H9 (cell line): ENCODE data around the gene DCUN1D2. TPM values are rescaled to one million over a fixed set of nuclear protein-coding genes. Genes with fewer than 3 reads are reported as not detected.

Source experiments
- DNase-seq: peaks from one replicate; pipeline ENCODE4 v3.0.0-alpha.2; 2017
- H2AFZ ChIP-seq: one replicate; pipeline ENCODE4 v1.6.1; 2013; ENCODE audit warnings: mild to moderate bottlenecking, low read length, control low read depth, moderate library complexity
- H2AK5ac ChIP-seq: 2 replicates; pipeline ENCODE4 v1.6.1; 2013; ENCODE audit warnings: low read length, control low read depth, mixed read lengths; ENCODE audit not compliant: insufficient read length
- H2BK120ac ChIP-seq: one replicate; pipeline ENCODE4 v1.6.1; 2013; ENCODE audit warnings: low read depth, mild to moderate bottlenecking, low read length, control low read depth, inconsistent platforms; ENCODE audit not compliant: poor library complexity, severe bottlenecking
- H2BK12ac ChIP-seq: 2 replicates; pipeline ENCODE4 v1.6.1; 2013; ENCODE audit warnings: low read length, control low read depth, mixed read lengths, low read depth; ENCODE audit not compliant: insufficient read length
- H2BK15ac ChIP-seq: 2 replicates; pipeline ENCODE4 v1.6.1; 2013; ENCODE audit warnings: low read depth, low read length, control low read depth
- H2BK20ac ChIP-seq: one replicate; pipeline ENCODE4 v1.6.1; 2013; ENCODE audit warnings: low read depth, mild to moderate bottlenecking, low read length, control low read depth, inconsistent platforms; ENCODE audit not compliant: poor library complexity, severe bottlenecking
- H2BK5ac ChIP-seq: 2 replicates; pipeline ENCODE4 v1.6.1; 2013; ENCODE audit warnings: low read length, control low read depth, mixed read lengths; ENCODE audit not compliant: insufficient read length
- H3K14ac ChIP-seq: 2 replicates; pipeline ENCODE4 v1.6.1; 2013; ENCODE audit warnings: low read length, control low read depth; ENCODE audit not compliant: insufficient read depth
- H3K18ac ChIP-seq: 2 replicates; pipeline ENCODE4 v1.6.1; 2013; ENCODE audit warnings: low read depth, mild to moderate bottlenecking, mixed read lengths, low read length, control low read depth; ENCODE audit not compliant: insufficient read length
- H3K23ac ChIP-seq: 2 replicates; pipeline ENCODE4 v1.6.1; 2013; ENCODE audit warnings: low read length, control low read depth, mixed read lengths, low read depth; ENCODE audit not compliant: insufficient read length
- H3K23me2 ChIP-seq: 2 replicates; pipeline ENCODE4 v1.6.1; 2013; ENCODE audit warnings: low read depth, mild to moderate bottlenecking, mixed read lengths, low read length, control low read depth; ENCODE audit not compliant: insufficient read length, poor library complexity, severe bottlenecking
- H3K27ac ChIP-seq: 2 replicates; pipeline ENCODE4 v1.5.1; 2013; ENCODE audit warnings: low read length, control low read depth, mixed read lengths, low read depth; ENCODE audit not compliant: insufficient read length
- H3K27me3 ChIP-seq: 2 replicates; pipeline ENCODE4 v1.6.1; 2013; ENCODE audit warnings: low read length, control low read depth, inconsistent platforms; ENCODE audit not compliant: insufficient read depth
- H3K4ac ChIP-seq: 2 replicates; pipeline ENCODE4 v1.6.1; 2013; ENCODE audit warnings: low read depth, mild to moderate bottlenecking, control low read depth, inconsistent platforms, low read length, moderate library complexity
- H3K4me1 ChIP-seq: 2 replicates; pipeline ENCODE4 v1.6.1; 2013; ENCODE audit warnings: low read length, control low read depth, inconsistent platforms; ENCODE audit not compliant: insufficient read depth
- H3K4me2 ChIP-seq: 2 replicates; pipeline ENCODE4 v1.6.1; 2013; ENCODE audit warnings: low read length, control low read depth, mixed read lengths; ENCODE audit not compliant: insufficient read length, insufficient read depth
- H3K56ac ChIP-seq: 2 replicates; pipeline ENCODE4 v1.6.1; 2013; ENCODE audit warnings: low read depth, mild to moderate bottlenecking, mixed read lengths, low read length, control low read depth; ENCODE audit not compliant: insufficient read length
- H3K79me1 ChIP-seq: 2 replicates; pipeline ENCODE4 v1.6.1; 2013; ENCODE audit warnings: low read depth, mild to moderate bottlenecking, moderate library complexity, low read length, control low read depth, inconsistent platforms; ENCODE audit not compliant: insufficient read depth, poor library complexity, severe bottlenecking
- H3K79me2 ChIP-seq: 2 replicates; pipeline ENCODE4 v1.6.1; 2013; ENCODE audit warnings: low read length, control low read depth, inconsistent platforms; ENCODE audit not compliant: insufficient read depth
- H3K9ac ChIP-seq: 2 replicates; pipeline ENCODE4 v1.6.1; 2013; ENCODE audit warnings: low read length, control low read depth, mixed read lengths; ENCODE audit not compliant: insufficient read length; ENCODE audit errors: extremely low read depth
- H3K9me3 ChIP-seq: one replicate; pipeline ENCODE4 v1.6.1; 2013; ENCODE audit warnings: low read depth, low read length, inconsistent platforms; ENCODE audit not compliant: control insufficient read depth
- H3T11ph ChIP-seq: one replicate; pipeline ENCODE4 v1.6.1; 2013; ENCODE audit warnings: mild to moderate bottlenecking, low read length, control low read depth, inconsistent platforms
- H4K20me1 ChIP-seq: one replicate; pipeline ENCODE4 v1.6.1; 2013; ENCODE audit not compliant: control insufficient read depth, insufficient read length, insufficient read depth
- H4K5ac ChIP-seq: 2 replicates; pipeline ENCODE4 v1.6.1; 2013; ENCODE audit warnings: low read depth, mild to moderate bottlenecking, mixed read lengths, low read length, control low read depth; ENCODE audit not compliant: insufficient read length
- H4K8ac ChIP-seq: replicated peaks from 2 replicates; pipeline ENCODE4 v1.6.1; 2013; ENCODE audit warnings: low read length, control low read depth, mixed read lengths, low read depth; ENCODE audit not compliant: insufficient read length
- H4K91ac ChIP-seq: 2 replicates; pipeline ENCODE4 v1.6.1; 2013; ENCODE audit warnings: low read depth, mild to moderate bottlenecking, moderate library complexity, mixed read lengths, low read length, control low read depth; ENCODE audit not compliant: insufficient read length
- H3K27ac Mint-ChIP-seq, 3 experiments: 2 replicates in 2 of 3; 3 replicates in 1 of 3; pipeline ENCODE4 v1.8.0; 2020 to 2021; ENCODE audit warnings: mixed read lengths in 3 of 3, mild to moderate bottlenecking in 1 of 3, moderate library complexity in 1 of 3
- H3K27me3 Mint-ChIP-seq: 2 replicates; pipeline ENCODE4 v1.8.0; 2021; ENCODE audit warnings: low read depth, mild to moderate bottlenecking, moderate library complexity, mixed read lengths
- H3K36me3 Mint-ChIP-seq, 3 experiments: 2 replicates in 2 of 3; 3 replicates in 1 of 3; pipeline ENCODE4 v1.8.0; 2020 to 2021; ENCODE audit warnings: low read depth in 3 of 3, mixed read lengths in 3 of 3; ENCODE audit not compliant: insufficient read depth in 1 of 3
- H3K4me1 Mint-ChIP-seq, 2 experiments: 2 replicates each; pipeline ENCODE4 v1.8.0; 2020; ENCODE audit warnings: mixed read lengths in 2 of 2
- H3K4me3 Mint-ChIP-seq, 2 experiments: 2 replicates in 1 of 2; 3 replicates in 1 of 2; pipeline ENCODE4 v1.8.0; 2020 to 2021; ENCODE audit warnings: mild to moderate bottlenecking in 2 of 2, mixed read lengths in 2 of 2, moderate library complexity in 1 of 2
- H3K9me3 Mint-ChIP-seq, 2 experiments: 2 replicates in 1 of 2; 3 replicates in 1 of 2; pipeline ENCODE4 v1.8.0; 2020; ENCODE audit warnings: mild to moderate bottlenecking in 2 of 2, mixed read lengths in 2 of 2, moderate library complexity in 1 of 2
- CTCF ChIP-seq: fragments of 200-600 bp; sonication (generic); conservative IDR thresholded peaks from 3 replicates; pipeline ENCODE4 v1.8.0; 2021; ENCODE audit warnings: antibody characterized with exemption, mild to moderate bottlenecking
- WGBS: extraction: QIAGEN DNeasy Blood & Tissue Kit; methylation state at CpG from one replicate; pipeline ENCODE4 v1.1.7; 2013; ENCODE audit warnings: missing lambda C conversion rate, low lambda C conversion rate, mixed read lengths; ENCODE audit not compliant: insufficient read length; ENCODE audit errors: extremely low coverage; 5-methylcytosine and 5-hydroxymethylcytosine counted together
- total RNA-seq: library from RNA; stranded (reverse); gene quantifications from 2 replicates; pipeline ENCODE4 v1.2.1, GENCODE V29; 2021

DCUN1D2 gene
- total RNA-seq, 1 experiment from 2014 or later: 36.8 TPM

GRCh38 chr13:113414335-113414734 is 76.2 kb downstream of the DCUN1D2 start:
- Histone ChIP-seq H4K5ac (no peak overlapping the region), H4K8ac (no peak overlapping the region), H3K79me1 (no peaks in the 10 kb centered on the region), H3K79me2 (no peaks in the 10 kb centered on the region), H2AK5ac (no peak overlapping the region), H3K4me2 (no peak overlapping the region), H3K27ac (no peak overlapping the region), H3K4ac (no peak overlapping the region), H2BK20ac (no peak overlapping the region), H3K18ac (no peak overlapping the region), H4K20me1 (no peaks in the 10 kb centered on the region), H2BK5ac (no peak overlapping the region), H3K4me1 (no peaks in the 10 kb centered on the region), H3K27me3 (no peaks in the 10 kb centered on the region), H3K23me2 (no peaks in the 10 kb centered on the region), H2BK120ac (no peak overlapping the region), H4K91ac (no peak overlapping the region), H3K56ac (no peak overlapping the region), H3K9me3 (no peaks in the 10 kb centered on the region), H2AFZ (no peak overlapping the region), H2BK12ac (no peak overlapping the region), H3K9ac (no peak overlapping the region), H3K14ac (no peak overlapping the region), H3K23ac (no peak overlapping the region), H3T11ph (no peak overlapping the region), H2BK15ac (no peak overlapping the region)
- no peak for DNase-seq
- Mint-ChIP-seq H3K4me1 (0 out of 4 replicates have a peak, but pooled peaks cover 0 to 9% of the 10 kb centered on the region in 2 experiments), H3K27me3 (peaks cover 8% of the 10 kb centered on the region), H3K27ac (no peak overlapping the region), H3K4me3 (no peak overlapping the region), H3K36me3 (peaks cover 2 to 5% (median 2%) of the 10 kb centered on the region in 3 experiments; a peak in 4 of 7 replicates), H3K9me3 (peaks cover 2 to 4% of the 10 kb centered on the region in 2 experiments; a peak in 4 of 5 replicates)
- TF ChIP-seq CTCF: no peak
- no CpG with 5 or more reads among the region's 8 CpGs for WGBS
